Skin of body (tissue), 2 donors: Measurements from ENCODE around the gene ZEB2. TPM values are rescaled to one million over a fixed set of nuclear protein-coding genes. Genes with fewer than 3 reads are reported as not detected.

Experiments
- DNase-seq: peaks from one replicate; lab custom pipeline; 2025; lab: John Stamatoyannopoulos, UW
- total RNA-seq: library from RNA; depleted of rRNA; stranded (reverse); fragments of >200 nt; gene quantifications from one replicate; pipeline ENCODE4 v1.2.3, GENCODE V29; 2014

The ZEB2 gene
- total RNA-seq, 1 donor from 2014 or later: 162 TPM

- no peak for DNase-seq
Observed at GRCh38 chr2:144471305-144472045, 48.4 kb downstream of the ZEB2 start.

DNA sequence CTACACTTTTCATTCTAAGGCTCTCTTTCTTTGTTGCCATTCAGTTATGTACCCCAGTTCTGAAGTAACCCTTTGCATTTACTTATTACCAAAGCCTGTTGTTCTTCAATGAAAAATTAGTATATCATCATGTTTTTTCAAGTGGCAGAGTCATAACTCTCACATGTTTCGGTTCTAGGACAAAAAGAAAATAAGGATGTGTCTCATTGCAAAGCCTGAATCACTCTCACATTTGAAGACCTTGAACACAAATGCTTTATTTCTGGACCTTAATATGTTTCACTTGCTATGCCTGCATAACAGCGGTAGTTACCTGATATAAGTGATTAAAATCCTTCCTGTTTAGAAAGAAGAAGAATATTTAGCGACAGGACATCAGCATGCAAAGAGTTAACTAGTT, 49.1 kb downstream of the ZEB2 start:
- peak; percentile 35 for DNase-seq

DNA sequence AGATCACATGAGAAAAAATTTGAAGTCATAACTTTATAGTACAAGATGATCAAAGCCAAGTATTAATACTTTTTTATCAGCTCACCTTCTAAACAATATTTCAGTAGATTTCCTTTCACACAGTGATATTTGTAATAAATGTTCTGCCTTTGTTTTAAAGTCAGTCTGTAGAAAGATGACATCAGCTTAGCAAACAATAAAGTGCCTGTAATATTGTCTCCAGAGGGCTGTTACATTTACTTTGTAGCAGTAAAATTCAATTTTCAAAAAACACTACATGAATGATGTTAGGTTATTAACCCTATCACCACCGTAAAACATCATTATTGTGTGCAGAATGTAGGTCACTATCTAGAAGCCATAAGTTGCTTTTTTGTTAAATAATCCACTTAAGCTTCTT, 49.6 kb downstream of the ZEB2 start:
- peak; percentile 34 for DNase-seq

GRCh38 chr2:144469798-144470197, 50.1 kb downstream of the ZEB2 start:
- no peak for DNase-seq

- DNase-seq: no peak
Observed at GRCh38 chr2:144468823-144469595, 50.9 kb downstream of the ZEB2 start.

- DNase-seq: peak; percentile 35
Observed at GRCh38 chr2:144467502-144468137, 52.3 kb downstream of the ZEB2 start.

- no peak for DNase-seq
Observed at GRCh38 chr2:144466637-144467036, 53.3 kb downstream of the ZEB2 start.

DNA sequence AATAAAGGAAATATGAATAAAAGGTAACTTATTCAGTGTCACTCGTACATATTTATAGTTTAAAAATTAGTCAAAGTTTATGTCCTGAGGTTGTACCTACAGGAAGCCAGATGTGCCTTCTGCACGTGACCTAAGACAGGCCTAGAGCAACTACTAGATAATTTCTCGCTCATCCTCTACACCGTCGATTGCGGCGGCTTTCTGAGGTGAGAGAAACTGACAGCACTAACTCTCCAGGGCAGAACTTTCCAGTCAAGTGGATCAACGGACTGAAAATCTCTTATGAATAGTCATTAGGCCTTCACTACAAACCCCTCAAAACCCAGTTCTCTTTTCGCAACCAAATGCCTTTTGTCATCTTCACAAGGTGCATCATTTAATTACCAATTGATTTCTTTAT, 54.2 kb downstream of the ZEB2 start:
- no peak for DNase-seq

GRCh38 chr2:144464730-144465129, 55.2 kb downstream of the ZEB2 start:
- DNase-seq: no peak

DNA sequence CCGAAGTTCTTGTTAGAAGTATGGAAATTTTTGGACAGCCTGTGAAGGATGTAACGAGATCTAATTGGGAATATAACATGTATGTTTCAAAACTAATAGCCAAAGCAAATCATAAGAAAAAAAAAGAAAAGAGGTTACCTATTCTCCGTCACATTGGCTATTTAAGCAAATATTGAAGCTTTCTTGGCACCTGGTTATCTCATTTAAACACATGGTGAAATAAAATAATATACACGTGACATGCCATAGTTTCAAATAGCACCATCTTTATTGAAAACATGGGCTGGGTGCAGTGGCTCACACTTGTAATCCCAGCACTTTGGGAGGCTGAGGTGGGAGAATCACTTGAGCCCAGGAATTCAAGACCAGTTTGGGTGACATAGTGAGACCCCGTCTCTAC, 56.7 kb downstream of the ZEB2 start:
- DNase-seq: no peak

- no peak for DNase-seq
Observed at GRCh38 chr2:144462266-144462665, 57.7 kb downstream of the ZEB2 start.

GRCh38 chr2:144461308-144461766, 58.6 kb downstream of the ZEB2 start:
- peak; percentile 32 for DNase-seq

- DNase-seq: no peak
Observed at GRCh38 chr2:144460727-144461307, 59.1 kb downstream of the ZEB2 start.

DNA sequence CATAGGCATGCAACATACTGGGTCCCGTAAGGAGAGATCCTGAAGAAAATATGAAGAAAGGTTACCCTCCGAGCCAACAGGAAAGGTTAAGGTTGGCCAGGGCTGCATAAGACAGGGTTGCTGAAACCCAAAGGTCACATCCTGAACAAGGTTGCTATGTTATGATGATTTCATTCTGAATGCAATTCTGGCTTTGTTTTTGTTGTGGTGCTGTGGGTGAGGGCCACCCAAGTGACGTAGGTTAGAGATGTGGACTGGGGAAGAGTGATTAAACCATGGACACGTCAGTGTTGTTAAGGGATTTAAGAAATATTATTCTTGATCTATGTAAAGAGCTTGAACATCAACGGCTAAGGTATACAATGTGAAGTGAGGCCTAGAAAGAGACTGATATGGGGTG, 60.0 kb downstream of the ZEB2 start:
- DNase-seq: no peak

GRCh38 chr2:144459286-144459685, 60.6 kb downstream of the ZEB2 start:
- DNase-seq: no peak

- no peak for DNase-seq
Observed at GRCh38 chr2:144458541-144458940, 61.4 kb downstream of the ZEB2 start.

- peak; percentile 49 for DNase-seq
Observed at GRCh38 chr2:144456680-144457079, 63.2 kb downstream of the ZEB2 start.

GRCh38 chr2:144455987-144456386, 63.9 kb downstream of the ZEB2 start:
- no peak for DNase-seq

DNA sequence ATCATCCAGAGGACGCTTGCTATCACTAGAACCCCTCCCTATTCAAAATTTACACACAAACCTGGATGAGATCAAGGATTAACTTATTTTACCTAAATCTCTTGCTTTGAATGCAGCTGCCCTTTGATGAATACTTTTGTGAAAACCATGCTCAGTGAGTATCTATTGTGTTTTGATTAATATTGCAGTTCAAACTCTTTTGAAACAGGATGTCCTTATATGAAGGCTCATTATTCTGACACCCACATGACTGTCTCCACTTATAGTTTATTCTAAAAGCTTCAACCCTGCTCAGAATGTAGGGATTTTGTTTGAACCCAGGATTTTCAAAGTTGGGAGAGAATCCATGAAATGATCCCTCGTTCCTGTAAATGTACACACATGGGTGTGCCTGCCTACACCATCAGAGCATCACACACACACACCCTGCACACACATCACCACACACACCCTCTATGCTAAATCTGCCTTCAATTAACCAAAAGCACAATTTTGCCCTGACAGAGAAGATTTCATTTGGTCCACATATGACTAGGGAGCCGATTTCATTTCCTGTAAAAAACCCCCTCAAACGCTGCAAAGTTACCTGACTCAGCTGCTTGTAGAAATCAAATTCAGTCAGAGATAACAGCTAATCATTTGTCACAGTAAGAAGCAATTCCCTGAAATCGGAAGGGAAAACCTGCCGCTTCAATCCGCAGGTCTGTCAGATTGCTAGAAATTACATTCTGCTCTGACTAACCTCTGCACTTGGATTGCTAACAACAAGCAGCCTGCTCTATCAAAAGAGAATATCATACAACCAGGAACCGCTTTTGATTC, 65.2 kb downstream of the ZEB2 start:
- peak; percentile 55 for DNase-seq

- no peak for DNase-seq
Observed at GRCh38 chr2:144453486-144454158, 66.3 kb downstream of the ZEB2 start.

- no peak for DNase-seq
Observed at GRCh38 chr2:144452989-144453336, 67.0 kb downstream of the ZEB2 start.
